HG02571 (cell line): ENCODE results near the gene TMEM129.

ENCODE experiments used
- ATAC-seq: cut with Tn5 transposase; IDR thresholded peaks from one replicate; pipeline ENCODE4 v1.9.1; 2021; ENCODE audit warnings: mild to moderate bottlenecking, moderate library complexity; ENCODE audit not compliant: unreplicated experiment

Gene TMEM129

DNA sequence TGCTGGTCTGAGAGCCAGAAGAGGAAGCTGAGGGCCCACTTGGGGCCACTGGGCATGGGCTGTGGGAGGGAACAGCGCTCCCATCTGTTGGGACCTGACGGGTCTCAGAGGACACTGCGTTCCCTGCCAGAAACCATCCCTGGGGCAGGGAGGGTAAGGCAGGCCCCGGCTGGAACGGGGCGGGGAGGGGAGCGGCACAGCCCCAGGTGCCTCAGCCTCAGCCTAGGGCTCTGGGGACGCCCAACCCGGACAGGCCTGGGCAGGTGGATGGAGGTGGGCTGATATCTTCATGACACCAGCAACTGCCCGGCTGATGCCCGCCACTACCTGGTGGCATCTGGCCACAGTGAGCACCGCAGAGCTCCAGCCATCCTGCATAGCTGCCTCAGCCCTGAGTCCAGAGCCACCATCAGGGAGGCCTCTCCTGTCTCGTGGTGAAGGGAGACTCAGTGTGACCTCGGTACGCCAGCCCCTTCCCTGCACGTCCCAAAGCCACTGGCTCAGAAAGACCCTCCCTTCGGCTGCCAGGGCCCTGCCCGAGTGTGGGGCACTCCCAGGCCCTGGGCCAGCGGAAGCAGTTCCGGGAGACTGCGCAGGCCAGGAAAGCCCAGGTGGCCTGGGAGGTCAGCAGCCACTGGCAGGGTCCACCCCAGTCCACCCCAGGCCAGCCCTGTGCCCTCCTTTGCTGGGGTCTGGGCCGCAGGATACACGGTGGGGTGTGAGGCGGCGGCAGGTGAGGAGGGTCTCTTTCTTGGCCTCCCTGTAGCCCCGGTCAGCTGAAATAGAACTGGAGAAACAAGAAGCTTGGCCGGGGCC is 37.4 kb upstream of the TMEM129 start:
- ATAC-seq = no peak

DNA sequence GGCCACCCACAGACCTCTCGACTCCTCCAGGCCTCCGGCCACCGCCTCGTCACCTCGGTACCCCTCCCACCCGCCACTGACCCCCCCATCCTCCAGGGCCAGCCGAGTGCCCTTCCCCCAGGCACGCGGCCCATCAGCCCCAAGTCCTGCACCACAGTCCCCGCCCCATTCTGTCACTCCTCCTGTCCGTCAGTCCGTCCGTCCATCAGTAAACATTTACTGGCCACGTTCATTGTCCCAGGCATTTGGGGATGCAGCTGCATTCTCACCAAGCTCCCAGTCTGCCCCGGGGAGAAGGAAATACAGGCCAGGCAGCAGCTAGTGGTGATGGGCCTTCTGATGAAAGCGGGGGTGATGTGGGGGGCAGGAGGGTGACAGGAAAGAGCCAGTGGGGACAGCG is 36.7 kb upstream of the TMEM129 start:
- ATAC-seq = no peak

DNA sequence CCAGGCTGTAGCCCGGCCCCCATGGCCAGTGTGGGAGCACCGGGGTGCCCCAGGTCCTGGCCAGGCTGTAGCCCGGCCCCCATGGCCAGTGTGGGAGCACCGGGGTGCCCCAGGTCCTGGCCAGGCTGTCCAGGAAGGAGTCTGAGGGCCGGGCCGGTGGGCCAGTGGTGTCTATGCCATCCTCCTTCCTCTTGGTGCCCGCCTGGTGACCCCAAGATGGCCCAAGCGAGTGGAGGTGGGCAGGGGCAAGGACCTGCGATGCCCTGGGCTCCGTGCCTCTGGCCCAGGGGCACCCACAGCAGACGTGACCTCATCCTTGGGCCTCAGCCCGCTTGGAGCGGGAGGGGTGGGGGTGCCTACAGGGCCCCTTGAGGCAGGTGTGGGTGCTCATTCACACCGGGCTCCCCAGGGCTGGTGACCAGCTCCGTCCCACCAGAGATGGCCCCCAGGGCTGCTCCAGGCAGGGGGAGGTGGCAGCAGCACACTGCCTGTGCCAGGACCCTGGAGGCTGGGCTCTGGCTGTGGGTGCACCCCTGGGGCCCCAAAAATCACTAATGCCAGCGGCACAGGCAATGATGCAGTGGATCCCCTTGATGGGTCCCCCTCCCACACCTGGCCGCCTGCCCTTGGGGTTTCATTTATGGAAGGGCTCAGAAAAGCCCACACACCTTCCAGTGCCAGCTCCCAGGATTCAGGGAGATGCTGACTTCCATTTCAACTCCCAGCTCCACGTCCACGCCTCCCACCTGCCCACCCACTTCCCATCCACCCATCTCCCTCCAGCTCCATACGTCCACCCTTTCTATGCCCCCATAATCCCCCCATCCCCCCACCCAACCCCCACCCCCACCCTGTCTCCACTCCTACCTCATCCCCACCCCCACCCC is 36.0 kb upstream of the TMEM129 start:
- ATAC-seq = no peak

DNA sequence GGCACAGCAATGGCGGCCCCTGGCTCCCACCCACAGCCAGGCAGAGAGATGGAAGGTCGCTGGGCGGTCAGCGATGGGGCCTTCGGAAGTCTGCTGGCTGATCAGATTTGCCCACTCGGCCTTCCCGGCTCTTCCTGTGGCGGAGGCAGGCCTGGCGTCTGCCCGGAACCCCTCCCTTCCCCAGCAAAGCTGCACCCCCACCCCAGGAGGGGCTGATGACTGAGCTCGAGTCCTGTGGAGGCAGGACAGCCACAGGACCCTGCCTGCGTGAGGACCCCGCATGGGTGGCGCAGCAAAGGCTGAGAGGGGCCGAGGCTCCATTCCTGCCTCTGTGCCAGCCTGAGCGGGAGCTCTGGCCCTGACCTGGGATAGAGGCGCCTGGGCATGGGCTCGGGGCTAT is 35.0 kb upstream of the TMEM129 start:
- ATAC-seq = no peak

DNA sequence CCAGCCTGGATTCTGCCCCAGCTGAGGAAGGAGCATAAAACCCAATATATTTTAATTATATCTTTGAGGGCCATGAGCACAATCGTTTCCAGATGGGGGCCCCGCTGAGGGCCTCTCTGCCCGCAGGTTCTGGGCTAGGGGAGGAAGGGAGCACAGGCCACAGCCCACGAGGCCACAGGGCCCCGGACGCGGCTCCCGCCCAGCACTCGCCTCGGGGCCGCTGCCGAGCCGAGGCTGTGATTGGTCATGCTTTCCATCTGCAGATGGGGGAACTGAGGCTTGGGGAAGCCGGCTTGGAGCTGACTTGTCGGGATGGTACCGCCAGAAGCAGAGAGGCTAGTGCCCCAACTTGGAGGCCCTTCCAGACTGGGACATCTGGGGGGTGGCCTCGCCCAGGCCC is 34.2 kb upstream of the TMEM129 start:
- ATAC-seq = no peak

DNA sequence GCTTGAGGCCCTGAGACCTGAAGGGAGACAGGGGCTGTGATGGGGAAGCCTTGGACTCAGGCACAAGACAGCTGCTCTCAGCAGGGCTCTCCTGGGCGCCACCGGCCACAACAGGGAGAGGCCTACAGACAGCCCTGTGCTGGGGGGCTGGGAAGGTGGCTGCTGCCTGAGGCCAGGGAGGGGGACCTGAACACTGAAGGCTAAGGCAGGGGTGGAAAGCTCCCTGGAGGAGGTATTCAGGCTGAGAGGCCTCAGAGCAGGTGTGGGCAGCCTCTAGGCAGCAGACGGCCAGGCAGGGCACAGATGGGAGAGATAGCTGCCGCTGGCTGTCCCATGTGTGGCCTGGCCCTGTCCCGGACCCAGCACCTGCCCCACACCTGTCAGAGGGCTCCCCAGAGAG is 33.2 kb upstream of the TMEM129 start:
- ATAC-seq = no peak

DNA sequence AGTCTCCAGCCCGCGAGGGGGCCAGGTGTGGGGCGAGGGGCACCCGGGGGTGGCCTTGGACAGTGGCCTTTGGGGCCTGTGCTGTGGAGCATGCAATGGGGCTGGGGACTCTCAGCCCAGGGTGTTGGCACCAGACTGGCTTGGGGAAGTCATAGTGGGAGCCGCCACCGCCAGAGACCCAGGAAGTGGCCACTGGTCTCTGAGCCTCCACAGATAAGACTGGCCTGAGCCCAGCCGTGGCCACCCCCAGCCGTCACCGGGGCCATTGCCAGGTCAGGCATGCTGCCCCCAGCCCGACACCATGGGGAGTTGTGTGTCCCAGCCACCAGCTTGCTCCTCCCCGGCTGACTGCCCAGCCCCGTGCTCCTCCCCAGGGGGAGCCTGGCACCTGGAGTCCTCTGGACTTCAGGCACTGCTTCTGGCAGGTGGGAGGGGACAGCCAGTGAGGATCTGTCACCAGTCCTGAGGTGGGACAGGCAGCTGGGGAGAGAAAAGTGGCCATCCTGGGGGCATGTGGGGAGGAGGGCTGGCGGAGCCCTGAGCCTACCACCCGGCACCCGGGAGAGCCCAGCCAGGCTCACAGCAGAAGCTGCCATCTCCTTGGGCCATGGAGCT is 32.7 kb upstream of the TMEM129 start:
- no peak for ATAC-seq

DNA sequence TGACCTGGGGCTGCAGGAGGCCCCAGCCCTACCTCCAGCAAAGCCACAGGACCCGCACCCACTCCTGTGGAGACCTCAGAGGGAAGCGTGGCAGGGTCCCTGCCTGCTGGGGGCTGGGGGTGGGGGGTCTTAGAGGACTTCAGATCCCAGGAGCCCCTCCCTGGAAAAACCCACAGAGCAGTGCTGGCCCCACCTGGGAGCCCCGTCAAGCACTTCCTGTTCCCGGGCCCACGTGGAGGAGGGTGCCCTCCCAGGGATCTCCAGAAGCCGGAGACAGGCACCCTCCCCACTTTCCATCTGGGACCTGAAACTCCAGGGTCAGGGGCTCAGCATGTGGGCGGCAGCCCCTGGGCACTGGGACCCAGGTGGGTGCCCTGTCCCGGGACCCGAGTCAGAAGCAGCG is 32.2 kb upstream of the TMEM129 start:
- ATAC-seq = no peak

DNA sequence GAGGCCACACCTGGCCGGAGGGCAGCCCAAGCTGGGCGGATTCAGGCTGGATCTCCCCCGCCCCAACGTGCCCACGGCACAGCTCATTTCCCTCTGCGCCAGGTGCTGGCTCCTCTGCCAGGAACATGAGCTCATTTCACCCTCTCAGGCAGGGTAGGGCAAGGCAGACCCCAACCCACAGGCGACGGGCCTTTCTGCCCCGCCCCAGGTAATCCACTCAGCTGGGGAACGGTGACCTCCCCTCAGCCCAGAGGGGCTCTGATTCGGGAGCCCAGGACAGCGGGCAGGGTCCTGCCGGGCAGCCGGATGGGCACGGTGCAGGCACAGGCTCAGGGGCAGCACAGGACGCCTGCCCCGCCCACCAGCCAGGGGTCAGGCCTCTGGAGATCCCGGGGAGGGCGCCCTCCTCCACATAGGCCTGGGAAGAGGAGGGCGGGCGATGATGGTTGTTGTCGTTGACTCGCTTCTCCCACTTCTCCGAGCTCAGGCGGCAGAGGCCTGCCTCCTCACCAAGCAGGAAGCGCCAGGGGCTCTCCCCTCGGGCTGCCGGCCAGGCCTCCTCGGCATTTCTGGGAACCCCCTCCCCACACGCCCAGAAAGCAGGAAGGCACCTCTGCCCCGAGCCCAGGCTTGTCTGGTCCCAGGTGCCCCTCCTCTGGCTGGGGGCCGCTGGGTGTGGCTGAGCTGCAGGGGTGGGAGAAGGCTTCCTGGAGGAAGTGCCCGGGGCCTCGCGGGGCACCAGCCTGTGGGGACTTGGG is 31.3 kb upstream of the TMEM129 start:
- no peak for ATAC-seq

DNA sequence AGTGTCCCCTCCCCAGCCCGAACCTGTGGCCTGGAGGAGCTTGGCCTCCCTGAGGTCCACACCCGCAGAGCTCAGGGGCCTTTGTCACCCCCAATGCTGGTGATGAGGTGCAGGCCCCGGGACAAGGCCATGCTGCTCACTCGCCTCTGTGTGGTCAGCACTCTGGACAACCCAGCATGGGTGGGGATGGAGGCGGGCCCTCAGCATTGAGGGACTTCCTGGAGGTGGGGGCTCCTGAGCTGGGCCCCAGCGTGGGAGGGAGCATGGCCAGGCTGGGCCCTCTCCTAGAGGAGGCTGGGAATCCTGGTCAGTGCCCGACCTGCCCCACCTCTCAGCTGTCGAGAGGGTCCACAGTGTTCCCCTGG is 30.8 kb upstream of the TMEM129 start:
- ATAC-seq = no peak

DNA sequence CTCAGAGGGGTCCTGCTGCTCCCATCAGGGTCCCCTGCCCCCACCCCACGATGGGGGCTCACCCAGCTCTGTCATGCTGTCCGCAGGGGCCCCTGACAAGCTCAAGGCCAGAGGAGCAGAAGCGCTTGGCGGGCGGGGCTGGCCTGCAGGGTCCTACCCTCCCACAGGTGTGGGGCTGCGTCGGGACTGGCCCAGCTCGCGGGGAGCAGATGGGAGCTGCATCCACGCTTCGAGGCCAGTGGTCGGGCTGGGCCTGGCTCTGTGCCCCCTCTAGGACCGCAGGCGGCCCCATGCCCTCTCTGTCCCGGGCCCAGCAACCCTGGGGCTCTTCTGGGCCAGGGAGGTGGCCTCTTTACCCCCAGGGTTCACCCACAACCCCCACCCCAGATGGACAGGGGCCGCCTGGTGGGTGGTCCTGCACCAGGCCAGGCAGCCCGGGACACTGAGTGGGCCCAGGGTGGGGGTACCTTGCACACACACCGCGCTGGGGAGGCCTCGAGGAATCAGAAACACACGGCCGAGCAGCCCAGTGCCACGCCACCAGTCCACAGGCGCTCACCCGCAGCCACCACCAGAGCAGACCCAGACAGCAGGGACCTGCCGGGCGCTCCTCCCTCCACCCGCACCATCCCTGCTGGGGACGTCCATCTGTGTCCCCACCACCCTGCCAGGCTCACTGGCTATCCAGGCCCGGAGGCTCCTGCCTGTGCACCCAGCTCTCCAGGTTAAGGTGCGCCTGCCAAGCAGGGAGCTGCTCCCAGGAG is 30.2 kb upstream of the TMEM129 start:
- no peak for ATAC-seq

DNA sequence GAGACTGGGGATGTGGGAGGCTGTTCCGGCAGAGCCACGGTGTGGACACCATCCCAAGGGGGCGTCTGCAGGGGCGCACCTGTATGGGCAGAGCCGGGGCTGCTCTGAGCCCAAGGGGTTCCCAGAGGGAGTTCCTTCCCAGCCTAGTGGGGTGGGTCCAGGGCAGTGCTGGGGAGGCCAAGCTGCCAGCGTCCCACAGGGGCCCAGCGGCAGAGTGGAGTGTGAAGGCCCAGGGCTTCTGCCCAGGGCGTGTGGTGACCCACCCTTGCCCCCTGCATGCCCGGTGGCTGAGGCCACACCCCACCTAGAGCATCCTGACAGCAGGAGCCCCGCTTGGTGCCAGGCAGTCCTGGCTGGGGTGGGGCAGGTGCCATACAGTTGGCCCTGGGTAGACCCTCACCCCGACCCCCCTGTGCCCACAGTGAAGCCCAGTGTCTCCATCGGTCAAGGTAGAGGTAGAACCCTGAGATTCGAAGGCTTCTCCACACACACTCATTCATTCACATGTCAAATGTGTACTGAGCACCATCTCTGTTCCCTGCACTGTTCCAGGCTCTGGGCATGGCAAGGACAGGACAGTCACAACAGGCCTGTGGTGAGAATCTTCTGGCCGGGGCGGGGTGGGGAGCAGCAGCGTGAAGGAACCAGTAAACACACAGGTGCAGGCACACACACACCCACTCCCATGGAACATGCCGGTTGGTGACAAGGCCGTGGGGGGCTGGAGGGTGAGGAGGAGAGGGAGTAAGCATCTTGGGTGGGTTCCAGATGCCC is 29.4 kb upstream of the TMEM129 start:
- ATAC-seq = no peak

DNA sequence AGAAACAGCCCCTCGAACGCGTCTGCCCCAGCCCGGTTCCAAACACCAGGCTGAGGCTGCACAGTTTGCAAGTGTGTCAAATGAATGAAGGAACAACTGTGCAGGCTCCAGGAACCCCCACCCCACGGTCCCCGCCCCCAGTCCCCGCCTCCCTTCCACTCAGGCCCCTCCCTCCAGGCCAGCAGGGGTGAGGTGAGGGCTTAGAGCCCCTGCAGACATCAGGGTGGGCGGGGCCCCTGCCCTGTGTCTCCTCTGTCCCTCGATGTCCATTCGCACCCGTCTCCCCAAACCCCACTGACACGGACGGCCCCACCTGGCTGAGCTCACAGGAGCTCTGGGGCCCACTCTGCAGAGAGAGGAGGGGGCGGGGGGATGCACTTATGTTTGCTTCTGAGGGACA is 28.7 kb upstream of the TMEM129 start:
- no peak for ATAC-seq

DNA sequence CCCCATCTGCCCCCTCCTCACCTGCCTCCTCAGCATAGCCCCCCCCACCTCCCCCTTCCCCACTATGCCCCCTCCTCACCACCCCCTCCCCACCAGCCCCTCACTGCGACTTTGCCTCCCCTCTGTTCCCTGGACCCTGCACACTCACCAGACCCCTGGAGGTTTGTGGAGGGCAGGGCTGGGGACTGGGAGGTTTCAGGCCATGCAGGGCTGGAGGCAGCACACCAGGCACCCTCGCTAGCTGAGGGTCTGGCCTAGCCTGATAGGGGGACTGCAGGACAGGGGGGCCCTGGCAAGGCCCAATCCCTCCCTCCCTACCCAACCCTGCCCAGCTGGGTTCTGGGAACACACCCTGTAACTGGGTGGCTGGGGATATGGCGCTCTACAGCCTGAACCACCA is 28.2 kb upstream of the TMEM129 start:
- no peak for ATAC-seq

DNA sequence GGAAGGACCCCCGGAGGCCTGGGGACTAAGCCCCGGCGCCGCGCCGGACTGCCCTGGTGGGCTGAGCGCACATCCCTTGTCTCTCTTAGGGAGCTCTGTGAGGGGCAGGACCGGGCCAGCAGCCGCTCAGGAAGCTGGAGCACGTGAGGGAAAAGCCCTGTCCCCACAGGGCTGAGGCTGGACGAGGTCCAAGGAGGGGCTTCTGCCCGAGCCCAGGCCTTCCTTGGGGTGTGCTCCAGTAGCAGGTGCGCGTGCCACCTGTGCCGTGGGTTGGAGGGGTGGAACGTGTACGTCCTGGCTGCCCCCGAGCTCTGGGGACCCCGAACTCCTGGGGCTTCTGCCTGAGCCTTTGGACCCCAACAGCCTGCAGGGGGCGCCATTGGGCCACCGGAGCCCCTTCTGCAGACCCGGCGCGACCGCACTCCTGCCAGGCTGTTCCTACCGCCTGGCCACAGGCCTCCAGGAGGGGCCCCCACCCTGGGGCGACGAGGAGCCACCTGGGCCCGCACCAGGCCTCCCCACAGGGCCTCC is 27.4 kb upstream of the TMEM129 start:
- no peak for ATAC-seq

DNA sequence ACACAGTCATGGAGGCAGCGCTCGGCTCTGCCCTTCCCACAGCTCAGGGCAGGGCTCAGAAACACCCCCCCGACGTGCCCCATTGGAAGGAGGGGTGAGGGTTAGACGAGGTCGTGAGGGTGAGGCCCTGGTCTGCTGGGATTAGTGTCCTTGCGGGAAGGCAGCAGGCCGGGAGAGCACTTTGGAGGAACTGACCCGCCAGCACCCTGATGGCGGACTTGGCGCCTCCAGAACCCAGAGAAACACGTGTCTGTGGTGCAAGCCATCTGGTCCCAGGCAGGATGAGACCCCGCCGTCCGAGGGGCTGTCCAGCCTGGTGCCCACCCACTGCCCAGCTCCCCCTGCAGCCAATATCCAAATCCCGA is 26.5 kb upstream of the TMEM129 start:
- ATAC-seq = no peak

DNA sequence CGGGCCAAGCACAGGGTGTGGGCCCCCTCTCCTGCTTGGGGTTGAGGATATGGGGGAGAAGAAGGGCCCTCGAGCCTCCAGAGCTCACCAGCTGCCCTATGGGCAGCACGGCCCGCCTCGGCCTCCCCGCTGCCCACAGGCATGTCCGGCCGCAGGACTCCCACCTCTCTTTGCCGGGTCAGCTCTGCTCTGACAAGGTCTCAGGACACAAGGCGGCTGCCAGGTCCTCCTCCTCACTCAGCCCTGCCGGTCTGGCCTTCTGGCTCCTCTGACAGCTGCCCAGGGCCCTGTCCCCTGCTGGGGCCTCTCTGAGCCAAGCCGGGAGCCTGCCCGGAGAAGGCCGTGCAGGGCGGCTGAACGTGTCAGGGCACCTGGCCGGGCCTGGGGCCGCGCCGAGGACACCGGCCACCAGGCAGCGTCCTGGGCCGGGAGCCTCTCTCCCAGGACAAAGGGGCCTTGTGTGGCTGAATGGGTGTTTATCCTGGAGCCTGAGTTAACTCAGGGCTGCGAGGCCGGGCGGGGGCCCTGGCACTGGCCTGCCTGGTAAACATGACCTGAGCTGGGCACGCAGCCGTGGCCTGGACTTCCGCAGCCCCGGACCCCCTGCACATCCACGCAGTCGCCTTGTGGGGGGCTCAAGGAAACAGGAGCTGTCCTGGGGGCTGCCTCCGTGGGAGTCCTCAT is 25.9 kb upstream of the TMEM129 start:
- ATAC-seq = no peak

DNA sequence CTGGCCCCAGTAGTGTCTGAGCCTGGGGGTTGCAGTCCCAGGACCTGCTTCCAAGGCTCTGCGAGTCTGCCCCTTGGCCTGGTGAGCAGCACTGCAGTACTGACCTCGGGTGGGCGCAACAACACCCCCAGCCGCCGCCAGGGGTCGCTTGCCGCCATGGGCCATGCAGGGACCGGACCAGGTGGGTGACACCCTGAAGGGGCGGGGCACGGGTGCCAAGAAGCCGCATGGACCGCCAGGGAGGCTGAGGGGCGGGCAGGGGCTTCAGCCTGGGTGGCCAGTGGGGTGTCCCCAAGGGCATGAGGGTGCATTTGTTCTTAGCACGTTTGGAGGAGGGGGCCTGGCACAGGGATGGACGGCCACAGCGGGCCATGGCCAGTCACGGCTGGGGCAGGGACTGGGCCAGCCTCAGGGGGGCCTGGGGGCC is 25.2 kb upstream of the TMEM129 start:
- no peak for ATAC-seq

DNA sequence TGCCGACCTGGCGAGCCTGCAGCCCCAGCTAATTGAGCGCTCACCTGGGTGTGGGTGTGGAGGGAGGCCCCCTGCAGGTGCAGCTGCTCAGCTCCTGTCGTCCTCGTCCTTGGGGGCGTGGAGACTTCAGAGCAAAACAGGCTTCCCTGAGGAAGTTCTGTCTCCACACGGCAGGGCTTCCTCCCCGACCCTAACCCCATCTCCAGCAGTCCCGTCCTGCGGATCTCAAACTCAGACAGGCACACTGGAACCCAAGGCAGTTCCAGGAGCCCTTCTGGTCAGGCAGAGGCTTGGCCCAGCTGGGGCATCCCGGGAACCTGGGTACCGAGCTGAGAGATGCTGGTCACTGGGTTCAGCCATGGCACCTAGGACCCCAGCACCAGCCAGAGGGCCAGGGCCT is 24.6 kb upstream of the TMEM129 start:
- ATAC-seq = no peak
